HG03280 (cell line): ENCODE results near the gene SSU72.
"Not testable (repeated sequence)": the region's sequence is repeated elsewhere in the genome, so short reads cannot be mapped to it uniquely, and the experiment has no call there.

Experiments
- ATAC-seq: cut with Tn5 transposase; IDR thresholded peaks from one replicate; pipeline ENCODE4 v1.9.1; 2021; ENCODE audit warnings: mild to moderate bottlenecking, moderate library complexity; ENCODE audit not compliant: unreplicated experiment

The SSU72 gene

DNA sequence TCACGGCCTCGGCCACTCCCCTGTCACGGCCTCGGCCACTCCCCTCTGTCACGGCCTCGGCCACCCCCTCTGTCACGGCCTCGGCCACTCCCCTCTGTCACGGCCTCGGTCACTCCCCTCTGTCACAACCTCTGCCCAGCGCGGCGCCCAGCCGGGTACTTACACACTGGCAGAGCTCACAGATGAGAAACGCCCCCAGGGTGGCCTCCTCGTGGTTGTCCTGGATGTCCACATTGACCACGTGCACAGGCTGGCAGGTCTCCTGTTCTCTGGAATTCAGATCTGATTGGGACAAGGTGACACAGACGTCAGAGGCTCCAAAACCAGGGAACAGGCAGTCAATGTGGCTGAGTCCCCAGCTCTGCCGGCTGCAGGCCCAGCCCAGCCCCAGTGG is 31.0 kb downstream of the SSU72 start:
- ATAC-seq = no peak

DNA sequence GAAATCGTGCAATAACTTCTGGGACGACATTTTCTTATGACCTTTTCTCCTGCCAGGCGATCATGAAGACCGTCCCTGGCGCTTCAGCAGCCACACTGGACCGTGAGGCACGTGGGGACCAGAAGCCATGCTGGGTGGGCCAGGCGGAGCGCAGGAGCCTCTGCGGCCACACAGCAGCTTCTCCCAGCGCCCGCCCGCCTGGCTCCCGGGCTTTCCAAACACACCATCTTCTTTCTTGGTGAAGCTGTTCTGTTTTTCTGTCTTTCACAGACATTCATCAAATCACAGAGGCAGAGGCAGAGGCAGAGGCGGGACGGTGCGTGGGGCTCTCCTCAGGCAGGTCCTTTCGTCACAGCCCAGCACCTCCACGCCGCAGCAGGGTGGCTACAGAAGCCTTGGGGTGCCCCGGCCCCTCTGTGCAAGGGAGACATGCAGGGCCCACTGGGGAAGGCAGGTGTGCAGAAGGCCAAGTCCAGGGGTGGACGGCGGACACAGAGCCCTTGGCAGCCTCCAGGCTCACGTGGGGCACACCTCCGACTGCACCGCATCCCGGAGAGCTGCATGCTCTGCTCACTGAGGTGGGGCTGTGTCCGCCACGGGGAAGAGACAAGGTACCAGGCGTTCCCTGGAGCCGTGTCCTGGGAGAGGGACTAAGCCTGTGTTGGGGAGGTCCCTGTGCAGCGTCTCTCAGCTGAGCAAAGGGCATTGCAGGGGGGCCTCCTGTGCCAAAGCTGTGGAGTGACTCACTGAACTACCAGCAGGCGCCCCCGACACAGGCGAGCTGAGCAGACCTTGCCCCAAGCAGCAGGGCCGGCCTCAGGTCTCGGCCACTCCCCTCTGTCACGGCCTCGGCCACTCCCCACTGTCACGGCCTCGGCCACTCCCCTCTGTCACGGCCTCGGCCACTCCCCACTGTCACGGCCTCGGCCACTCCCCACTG is 31.6 kb downstream of the SSU72 start:
- no peak for ATAC-seq

DNA sequence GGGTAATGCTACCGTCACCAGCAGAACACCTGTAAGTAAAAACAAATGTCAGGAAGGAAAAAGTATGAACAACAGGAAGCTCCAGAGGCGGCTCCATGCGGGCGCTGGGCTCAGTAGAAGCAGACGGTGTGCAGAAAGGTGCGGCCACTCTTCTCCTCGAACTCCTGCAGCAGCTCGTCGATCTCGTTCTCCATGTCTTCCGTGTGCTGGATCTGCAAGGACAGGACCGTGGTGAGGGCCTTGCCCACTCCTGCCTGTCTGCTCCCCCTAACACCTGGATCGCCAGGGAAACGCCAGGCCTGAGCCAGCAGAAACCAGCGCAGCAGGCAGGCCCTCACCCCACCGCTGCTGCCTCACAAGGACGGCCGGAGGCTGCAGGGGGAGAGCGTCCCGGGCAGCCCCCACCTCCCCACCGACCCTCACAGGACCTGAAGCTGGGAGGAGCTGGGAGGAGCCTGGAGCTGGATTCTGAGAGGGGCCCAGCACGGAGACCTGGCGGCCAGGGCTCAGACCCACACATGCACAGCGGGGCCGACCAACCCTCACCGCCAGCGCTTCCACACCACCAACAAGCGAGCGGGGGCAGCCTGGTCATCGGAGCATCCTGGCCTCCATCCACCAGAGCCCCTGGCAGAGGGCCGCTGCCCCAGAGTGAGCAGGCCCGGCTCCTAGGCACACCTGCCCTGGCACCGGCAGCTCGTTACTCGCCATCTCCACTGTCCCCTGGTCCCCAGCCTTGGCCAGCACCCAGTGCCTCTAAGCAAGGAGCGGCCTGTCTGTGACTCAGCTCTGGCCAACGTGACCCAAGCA is 32.5 kb downstream of the SSU72 start:
- no peak for ATAC-seq

DNA sequence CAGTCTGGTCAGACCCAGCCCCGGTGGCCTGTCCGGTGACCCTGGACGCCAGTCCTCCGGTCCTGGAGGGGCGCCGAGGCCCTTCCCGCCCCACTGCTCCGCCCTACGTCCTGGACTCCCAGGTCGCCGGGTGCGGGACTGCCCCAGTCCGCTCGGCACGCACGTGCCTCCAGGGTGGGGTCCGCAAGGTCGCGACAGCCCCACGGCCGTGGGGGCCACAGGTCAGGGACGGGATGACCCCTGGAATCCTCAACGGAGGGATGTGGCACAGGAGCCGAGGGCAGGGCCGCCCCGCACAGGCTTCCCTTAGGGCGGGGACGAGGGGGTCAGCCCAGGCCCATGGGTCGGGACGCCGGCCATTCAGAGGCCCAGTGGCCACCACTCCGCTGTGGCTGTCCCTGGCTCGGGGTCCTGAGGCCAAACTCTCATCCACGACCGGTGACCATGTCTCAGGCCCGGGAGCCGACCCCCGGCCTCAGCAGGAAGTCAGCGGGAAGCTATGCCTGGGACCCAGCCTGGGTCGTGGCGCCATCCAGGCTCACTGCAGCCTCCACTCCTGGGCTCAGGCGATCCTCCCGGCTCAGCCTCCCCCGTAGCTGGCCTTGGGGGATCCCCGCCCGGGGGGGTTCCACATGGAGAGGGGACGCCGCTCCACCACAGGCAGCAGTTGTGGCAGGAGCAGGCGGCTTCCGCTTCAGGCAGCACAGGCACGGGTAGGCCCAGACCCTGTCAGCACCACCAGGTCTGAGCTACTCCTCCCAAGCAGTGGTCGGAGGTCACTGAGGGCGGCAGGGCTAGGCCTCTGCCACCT is 33.6 kb downstream of the SSU72 start:
- no peak for ATAC-seq

DNA sequence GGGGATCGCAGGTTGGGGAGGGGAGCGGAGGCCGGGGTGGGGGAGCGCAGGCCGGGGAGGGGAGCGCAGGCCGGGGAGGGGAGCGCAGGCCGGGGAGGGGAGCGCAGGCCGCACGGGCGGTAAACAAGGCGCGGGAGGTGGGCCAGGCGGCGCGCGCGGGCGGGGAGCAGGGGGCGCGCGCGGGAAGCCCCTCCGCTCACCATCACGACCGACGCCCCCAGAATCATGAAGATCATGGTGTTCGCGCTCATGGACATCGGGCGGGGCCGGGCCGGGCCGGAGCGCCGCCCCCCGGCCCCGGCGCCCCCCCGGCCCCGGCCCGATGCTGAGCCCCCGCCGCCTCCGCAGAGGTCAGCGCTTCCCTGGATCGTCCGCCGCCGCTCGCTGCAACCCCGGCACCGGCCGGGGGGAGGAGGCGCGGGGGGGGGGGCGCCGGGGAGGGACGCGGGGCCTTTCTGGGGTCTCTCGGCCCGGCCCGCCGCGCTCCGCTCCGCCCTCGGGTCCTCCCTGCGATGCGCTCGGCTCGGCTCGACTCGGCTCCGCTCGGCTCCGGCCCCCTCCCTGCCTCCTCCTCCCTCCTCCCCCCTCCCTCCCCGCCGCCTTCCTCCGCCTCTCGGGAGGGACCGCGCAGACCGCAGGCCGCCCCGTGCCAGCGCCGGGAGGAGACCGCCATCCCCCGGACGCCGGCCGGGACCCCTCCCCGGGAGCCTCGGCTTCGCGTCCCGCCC is 34.4 kb downstream of the SSU72 start, which contains the start of gene TMEM240:
Gene TMEM240 (minus strand): TSS at position 535 of the 728 bp plus-strand sequence. CDS start 278 bp downstream, at position 257.
- no peak for ATAC-seq

DNA sequence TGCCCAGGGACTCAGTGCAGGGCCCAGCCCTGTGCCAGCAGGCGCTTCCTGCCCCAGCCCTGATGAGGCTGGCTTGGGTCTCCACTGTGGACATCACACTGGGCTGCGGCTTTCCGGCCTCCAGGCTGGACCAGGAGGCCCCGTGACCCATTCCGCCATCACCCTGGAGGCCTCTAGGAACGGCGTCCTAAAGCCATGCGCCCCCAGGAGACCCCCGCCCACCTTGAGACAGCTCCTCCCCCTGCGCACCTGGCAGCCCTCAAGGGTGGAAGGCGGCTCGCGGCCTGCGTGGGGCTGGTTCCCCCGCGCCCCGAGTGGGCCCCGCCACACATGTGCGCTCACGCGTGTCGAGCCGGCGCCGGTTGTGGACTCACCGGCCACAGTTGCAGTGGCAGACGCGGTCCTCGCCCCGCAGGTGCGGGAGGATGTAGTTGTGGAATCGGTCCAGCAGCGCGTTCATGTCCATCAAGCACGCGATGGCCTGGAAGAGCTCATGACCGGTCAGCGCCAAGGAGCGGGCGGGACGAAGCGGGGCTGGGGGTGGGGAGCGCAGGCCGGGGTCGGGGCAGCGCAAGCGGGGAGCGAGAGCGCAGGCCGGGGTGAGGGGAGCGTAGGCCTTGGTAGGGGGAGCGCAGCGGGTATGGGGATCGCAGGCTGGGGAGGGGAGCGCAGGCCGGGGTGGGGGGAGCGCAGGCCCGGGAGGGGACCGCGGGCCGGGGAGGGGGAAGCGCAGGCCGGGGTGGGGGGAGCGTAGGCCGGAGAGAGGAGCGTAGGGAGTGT is 35.2 kb downstream of the SSU72 start:
- ATAC-seq = no peak

DNA sequence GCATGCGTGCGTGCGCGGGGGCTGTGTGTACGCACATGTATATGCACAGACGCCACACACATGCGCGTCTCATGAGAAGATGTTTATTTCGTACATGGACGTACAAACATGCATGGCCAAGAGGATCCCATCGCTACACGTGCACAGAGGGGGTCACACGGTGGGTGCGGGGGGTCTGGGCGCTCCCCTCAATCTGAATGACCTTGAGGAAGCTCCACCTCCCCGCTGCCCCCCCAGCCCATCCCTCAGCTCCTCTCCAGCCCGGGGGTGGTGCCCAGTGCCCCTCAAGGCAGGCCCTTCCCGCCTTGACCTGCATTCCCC is 35.7 kb downstream of the SSU72 start:
- ATAC-seq = no peak

DNA sequence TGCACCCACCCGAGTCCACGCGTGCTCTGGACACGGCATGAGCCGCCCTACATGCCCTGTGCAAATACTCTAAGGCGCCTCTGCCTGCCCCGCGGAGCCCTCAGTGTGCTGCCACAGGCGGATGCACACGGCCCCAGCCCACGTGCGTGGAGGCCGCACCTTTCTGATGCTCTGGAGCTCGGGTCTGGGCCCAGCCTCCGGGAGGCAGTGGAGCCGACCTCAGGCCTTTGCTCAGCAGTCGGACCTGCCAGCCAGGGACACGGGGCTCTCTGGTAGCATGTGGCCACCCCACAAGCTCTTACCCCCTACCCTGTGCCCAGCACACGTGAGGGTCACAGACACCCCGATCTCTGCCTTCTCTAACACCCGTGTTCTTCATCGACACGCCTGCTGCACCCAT is 36.3 kb downstream of the SSU72 start:
- no peak for ATAC-seq

DNA sequence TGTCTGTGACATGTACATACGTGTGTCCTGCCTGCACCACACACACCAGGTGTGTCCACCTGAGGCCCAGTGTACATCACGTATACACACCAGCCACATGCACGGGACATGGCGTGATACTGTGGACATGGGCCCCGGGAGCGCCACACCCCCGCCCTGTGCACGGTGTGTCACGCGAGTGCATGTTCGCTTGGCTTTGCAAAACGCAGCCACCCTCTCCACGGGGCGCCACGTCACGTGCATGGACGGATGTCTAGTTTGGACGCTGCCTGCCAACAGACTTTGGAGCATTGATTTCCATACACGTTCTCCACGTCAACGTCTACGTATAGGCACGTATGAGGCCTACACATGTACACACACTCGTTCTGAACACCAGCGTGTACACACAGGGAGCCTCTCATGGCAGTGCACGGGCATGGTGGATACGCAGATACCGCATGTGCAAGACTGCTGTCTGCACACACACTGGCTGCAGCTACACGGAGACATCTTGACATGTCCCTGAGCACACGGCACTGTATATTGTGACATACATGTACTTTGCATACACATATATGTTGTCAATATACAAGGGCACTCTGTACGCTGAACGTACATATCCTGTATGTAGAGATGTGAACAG is 36.9 kb downstream of the SSU72 start:
- no peak for ATAC-seq

DNA sequence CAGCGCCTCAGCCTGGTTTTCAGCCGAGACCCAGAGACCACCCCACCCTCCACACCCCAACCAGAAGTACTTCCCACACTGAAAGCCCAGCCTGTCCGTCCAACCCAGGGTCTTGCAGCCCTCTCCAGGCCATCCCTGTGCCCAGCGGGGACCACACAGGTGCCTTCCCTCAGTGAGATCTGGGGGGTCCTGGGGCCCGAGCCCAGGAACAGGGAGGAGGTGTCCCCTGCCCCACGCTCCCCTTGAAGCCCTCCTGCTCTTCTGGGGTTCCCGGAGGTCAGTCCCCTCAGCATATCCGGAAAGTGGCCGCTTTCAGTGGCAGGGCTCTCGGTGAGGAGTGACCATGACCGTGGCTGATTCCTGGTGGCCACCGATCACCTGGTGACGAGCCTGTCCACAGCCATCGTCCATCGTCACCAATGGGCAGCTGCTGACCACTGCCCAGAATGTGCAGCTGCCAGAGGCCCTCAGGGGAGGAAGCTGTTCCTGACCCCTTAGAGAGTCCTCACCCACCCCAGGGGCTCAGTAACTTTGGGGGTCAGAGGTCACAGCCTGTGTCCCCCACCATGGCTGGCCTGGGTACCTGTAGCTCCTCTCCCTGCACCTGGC is 37.6 kb downstream of the SSU72 start:
- ATAC-seq = no peak

DNA sequence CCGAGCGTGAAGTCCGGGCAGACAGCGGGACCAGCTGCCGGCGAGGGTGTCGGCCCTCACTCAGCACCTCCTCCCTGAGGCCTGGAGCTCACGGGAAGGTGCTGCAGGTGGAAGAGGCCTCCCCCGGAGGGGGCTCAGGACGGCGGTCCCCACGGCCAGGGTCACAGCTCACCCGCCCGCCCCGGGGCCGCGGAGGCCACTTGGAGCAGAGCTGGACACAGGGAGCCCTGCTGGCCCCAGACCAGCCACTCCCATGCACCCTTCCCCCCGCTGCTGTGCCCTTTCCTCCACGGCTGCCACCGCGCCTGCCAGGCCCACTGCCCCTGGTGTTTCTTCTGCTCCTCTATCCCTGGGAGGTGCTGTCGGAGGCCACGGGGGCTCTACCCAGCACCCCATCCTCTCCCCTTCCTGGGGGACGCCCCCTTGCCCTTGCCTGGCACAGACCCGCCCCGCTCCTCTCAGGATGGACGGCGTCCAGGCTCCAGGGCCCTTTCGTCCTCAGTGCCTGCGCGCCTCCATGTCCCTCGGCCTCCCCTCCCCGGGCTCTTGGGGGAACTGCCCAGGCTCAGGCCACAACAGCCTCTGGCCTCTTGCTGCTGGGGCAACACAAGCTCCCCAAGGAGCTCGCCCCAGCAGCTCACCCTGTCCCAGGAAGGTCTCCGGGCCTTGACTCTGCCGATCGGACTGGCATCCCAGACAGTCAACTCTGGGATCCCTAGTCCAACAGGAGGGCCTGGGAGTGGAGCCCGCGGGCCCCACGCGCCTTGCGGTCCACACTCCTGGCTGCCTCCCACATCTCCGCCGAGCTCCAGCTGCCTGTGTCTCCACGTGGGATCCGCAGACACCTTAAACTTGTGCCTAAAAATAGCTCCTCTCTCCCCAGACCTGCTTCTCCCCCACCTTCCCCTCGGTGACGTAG is 38.4 kb downstream of the SSU72 start:
- no peak for ATAC-seq

DNA sequence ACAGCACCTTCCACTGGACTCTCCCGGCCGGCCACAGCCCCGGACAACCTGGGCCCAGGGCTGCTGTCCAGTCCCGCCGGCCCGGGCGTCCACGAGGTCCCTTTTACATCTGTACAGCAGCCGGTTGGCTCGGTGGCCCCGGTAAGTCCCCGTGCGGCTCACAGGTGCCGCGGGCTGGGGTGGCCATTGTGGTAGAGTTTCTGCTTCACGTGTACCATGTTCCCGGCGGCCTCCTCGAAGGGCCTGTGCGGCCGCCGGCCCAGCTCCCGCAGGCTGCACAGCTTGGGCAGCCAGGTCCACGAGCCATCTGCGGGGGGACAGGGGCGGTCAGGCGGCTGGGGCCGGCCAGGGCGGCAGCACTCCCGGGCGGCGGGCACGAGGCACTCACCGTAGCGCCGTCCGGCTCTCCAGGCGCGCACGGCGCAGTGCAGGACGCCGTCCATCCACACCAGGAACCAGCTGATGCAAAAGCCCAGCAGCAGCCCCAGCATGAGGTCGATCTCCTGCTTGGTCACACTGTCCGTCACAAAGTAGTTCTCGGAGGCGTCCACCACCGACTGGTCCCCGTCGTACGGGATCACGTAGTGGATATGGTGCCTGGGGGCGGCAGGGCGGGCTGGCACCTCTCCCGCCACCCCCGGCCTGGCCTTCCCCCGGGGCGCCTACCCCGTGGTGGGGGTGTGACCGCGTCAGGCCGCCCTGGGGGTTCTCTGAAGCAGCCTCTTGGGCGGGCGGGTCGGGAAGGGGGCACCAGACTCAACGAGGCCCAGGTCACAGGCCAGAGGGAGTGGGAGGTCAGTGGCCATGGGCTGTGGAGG is 39.3 kb downstream of the SSU72 start:
- ATAC-seq = no peak

DNA sequence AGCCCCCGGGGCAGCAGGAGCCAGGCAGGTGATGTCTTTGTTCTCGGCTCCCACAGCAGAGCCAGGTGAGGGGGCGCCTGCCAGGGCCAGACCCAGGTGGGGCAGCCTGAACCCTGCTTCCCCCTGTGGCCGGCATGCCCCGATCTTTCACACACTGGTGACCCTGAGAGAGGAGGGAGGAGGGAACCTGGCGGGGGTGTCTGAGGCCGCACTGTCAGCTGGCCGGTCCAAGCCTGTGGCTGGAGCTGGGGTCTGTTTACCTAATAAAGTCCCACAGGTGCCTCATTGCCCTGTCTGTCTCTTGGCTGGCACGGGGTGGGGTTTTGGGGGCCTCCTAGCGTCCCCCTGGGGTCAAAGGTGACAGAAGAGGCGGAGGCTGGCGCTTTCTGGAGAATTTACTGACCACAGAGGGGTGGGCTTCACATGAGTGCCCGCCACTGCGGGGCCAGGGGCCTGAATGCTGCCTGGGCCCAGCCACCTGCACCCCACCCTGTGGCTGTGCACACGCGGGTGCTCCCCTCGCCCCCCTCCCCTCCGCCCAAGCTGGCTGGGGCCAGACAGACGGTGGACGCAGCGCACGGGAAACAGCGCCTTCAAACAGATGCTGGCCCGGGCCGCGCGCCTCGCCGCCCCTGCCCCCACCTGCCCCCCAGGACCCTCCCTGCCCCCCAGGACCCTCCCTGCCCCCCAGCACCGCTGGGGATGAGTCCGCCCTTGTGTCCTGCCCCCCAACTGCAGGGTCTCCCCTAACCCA is 40.1 kb downstream of the SSU72 start:
- no peak for ATAC-seq

DNA sequence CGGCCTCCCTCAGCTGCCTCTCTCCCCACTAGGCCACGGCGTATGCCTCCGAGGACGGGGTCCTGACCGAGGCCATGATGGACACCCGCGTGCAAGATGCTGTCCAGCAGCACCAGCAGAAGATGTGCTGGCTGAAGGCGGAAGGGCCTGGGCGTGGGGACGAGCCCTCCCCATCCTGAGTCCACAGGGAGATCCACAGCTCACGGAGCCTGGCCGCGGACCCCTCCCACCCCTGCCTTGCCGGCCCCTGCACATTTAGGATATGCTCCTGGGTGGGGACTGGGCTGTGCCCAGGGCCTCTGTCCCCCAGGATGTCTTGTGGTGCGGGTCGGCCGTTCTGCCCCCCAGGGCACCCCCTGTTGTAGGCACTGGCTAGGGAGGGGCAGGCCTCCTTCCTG is 40.8 kb downstream of the SSU72 start:
- not testable (repeated sequence) for ATAC-seq

DNA sequence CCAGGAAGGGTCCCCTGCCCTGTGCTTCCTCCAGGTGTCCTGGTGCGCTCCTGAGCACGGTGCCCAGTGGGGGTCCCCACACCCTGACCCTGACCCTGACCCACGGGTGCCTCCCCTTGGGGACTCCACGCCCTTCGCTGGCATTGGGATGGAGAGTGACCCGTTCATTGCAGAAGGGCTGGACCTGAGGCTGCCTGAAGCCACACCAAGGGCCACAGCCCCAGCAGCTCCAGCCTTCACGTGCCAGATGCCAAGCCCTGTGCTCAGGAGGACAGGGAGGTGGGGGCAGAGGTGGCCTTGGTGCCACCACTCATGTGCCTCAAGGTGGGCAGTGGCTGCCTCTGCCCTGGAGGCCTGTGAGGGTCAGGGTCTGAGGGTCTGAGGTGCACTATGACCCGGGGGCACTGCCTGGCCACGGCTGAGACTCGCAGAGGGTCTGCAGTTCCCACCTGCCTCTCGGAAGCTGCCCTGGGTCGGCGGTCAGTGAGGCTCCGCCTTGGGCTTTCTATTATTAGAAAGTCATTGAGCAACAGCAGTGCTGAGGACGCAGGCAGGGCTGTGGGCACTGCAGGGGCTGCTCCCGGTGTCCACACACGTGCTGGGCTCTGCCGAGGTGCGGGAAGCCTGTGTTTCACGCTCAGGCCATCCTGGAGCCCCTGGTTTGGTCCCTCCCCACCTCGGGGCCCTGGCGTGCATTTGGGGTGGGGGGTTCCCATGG is 41.3 kb downstream of the SSU72 start:
- not testable (repeated sequence) for ATAC-seq

DNA sequence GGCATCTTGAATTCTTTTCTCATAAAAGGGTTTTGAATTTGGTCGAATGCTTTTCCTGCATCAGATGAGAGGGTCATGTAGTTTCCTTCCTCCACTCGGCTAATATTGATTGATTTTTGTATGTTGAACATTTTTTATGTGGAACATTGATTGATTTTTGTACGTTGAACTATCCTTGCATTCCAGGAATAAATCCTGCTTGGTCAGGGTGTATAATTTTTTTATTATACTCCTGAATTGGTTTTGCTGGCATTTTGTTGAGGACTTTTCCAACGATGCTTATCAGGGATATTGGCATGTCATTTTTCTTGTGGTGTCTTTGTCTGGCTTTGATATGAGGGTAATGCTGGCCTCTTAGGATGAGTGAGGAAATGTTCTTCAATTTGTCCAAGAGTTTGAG is 42.7 kb downstream of the SSU72 start:
- ATAC-seq = no peak
